Sigmoid colon (tissue), 3 donors: ENCODE measurements around the gene ASF1B.

Experiments used
- POLR2A ChIP-seq, 2 donors: fragments of 450-650 bp; IDR thresholded peaks; one replicate each; pipeline ENCODE4 v1.6.1; 2016; ENCODE audit warnings: antibody characterized with exemption in 2 of 2, mild to moderate bottlenecking in 2 of 2, moderate library complexity in 2 of 2
- TF ChIP-seq, protein P1 (sequence below), 4 experiments: fragments of 450-650 bp in 3 of 4; fragments of 200-600 bp in 1 of 4; IDR thresholded peaks; one replicate each; pipeline ENCODE4 v1.5.1; 2016 to 2019; ENCODE audit warnings: antibody characterized with exemption in 4 of 4, mild to moderate bottlenecking in 3 of 4, moderate library complexity in 2 of 4

DNA sequence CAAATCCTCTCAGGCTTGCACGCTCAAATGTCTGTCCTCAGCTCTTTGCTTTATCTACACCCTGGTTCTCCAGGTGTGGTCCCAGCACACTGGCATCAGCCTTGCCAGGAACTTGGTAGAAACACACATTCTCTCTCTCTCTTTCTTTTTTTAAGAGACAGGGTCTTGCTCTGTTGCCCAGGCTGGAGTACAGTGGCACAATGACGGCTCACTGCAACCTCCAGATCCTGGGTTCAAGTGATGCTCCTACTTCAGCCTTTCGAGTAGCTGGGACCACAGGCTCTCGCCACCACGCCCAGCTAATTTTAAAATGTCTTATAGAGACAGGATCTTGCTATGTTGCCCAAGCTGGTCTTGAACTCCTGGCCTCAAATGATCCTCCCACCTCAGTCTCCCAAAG is 48.8 kb upstream of the ASF1B start:
- TF ChIP-seq, protein P1, sequence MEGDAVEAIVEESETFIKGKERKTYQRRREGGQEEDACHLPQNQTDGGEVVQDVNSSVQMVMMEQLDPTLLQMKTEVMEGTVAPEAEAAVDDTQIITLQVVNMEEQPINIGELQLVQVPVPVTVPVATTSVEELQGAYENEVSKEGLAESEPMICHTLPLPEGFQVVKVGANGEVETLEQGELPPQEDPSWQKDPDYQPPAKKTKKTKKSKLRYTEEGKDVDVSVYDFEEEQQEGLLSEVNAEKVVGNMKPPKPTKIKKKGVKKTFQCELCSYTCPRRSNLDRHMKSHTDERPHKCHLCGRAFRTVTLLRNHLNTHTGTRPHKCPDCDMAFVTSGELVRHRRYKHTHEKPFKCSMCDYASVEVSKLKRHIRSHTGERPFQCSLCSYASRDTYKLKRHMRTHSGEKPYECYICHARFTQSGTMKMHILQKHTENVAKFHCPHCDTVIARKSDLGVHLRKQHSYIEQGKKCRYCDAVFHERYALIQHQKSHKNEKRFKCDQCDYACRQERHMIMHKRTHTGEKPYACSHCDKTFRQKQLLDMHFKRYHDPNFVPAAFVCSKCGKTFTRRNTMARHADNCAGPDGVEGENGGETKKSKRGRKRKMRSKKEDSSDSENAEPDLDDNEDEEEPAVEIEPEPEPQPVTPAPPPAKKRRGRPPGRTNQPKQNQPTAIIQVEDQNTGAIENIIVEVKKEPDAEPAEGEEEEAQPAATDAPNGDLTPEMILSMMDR (IDR thresholded peaks at IDR 0.05): no peak
- no peak for TF ChIP-seq POLR2A (IDR thresholded peaks at IDR 0.05)
